Left lobe of liver (tissue), 2 donors: ENCODE measurements around the gene KDM4C. TPM values are rescaled to one million over a fixed set of nuclear protein-coding genes. Genes with fewer than 3 reads are reported as not detected.
"Not testable (repeated sequence)": the region's sequence is repeated elsewhere in the genome, so short reads cannot be mapped to it uniquely, and the experiment has no call there.

Source experiments
- ATAC-seq: fragments of 200-7000 bp; cut with Tn5 transposase; one replicate; pipeline ENCODE4 v1.9.1; 2020; ENCODE audit warnings: mild to moderate bottlenecking, moderate library complexity
- DNase-seq: peaks from one replicate; pipeline ENCODE4 v3.0.0-alpha.2; 2020; ENCODE audit warnings: low spot score
- total RNA-seq: library from RNA; stranded (reverse); gene quantifications from one replicate; pipeline ENCODE4 v1.2.1, GENCODE V29; 2021
- donor health status: DM: no; HTN: no; CAD: no; lungs with moderate emphysema.
- donor health status: DM: no; HTN: yes; CAD: no.

Gene KDM4C
- total RNA-seq, 1 donor from 2014 or later, result 15.8 TPM

DNA sequence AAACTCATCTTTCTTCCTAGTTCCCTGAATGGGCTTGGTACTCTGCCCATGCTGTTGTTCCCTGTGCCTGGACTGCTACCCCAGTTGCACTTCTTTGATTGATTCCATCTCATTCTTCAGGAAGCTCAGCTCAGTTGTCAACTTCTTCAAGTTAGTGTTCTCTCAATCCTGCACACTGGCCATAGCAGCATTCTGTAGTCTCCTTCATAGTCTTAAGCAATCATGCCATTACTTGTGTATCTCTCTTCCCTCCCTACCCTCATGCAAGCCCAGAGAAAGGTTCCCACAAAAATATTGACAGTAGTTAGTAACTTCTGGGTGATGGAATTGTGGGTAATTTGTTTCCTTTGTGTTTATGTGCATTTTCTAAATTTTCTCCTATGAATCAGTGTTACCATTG, 5.5 kb downstream of the KDM4C start:
- DNase-seq (no peak), ATAC-seq (no peak)

- no peak for DNase-seq
- no peak for ATAC-seq
Measured at GRCh38 chr9:6764011-6764410, 6.2 kb downstream of the KDM4C start.

GRCh38 chr9:6764523-6764922, 6.8 kb downstream of the KDM4C start:
- DNase-seq, result no peak

DNA sequence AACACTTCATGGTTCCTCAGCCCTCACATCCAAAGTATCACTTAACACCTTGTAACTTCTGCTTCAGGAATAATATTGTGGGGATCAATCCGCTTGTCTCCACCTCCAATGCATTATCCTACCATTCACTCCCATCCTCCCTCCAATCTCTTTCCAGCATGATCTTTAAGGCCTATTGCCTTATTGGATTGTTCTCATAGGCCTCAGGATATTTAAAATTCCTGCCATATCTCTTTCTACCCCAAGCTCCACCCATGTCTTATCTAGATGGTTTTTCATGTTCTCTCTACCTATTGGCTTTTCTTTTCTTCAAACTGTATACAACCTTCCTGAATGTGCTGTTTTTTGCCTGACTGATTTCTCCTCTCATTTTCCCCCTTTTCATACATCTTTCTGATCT, 7.2 kb downstream of the KDM4C start:
- ATAC-seq, result no peak

More at GRCh38 chr9:6764523-6764922, 6.8 kb downstream of the KDM4C start:
- no peak for ATAC-seq

GRCh38 chr9:6765396-6765795, 7.6 kb downstream of the KDM4C start:
- ATAC-seq (no peak), DNase-seq (no peak)

More for the DNA sequence above, 7.2 kb downstream of the KDM4C start:
- no peak for DNase-seq

- ATAC-seq (peak; percentile 21), DNase-seq (no peak)
Measured at GRCh38 chr9:6766606-6767005, 8.8 kb downstream of the KDM4C start.

DNA sequence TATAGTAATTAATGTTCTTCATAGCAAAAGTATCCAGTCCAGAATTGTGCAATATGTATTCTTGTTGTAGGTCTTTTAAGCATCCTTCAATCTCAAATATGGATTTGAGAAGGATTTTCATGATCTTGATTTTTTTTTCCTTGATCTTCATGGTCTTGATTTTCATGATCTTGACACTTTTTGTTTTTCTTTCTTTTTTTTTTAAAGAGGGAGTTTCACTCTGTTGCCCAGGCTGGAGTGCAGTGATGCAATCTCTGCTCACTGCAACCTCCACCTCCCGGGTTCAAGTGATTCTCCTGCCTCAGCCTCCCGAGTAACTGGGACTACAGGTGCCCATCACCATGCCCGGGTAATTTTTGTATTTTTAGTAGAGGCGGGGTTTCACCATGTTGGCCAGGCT, 10.8 kb downstream of the KDM4C start:
- not testable (repeated sequence) for DNase-seq, ATAC-seq

DNA sequence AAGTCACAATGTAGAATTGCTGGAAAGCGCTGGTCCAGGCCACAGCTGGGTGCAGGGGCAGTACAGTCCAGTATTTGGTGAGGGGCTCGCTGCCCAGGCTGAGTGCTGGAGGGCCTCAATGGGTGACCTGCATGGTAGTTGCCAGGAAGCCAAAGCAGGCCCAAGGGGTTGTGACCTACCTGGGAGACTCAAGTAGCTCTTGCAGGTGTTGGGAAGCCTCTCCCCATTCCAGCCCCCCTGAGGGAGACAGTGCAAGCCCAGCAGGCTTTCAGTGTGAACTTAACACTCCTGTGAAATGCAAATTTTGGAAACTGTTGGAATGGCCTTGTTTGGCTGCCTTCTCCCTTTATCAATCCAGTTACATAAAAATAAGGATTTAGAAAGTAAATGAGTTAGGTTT, 13.9 kb downstream of the KDM4C start:
- no peak for DNase-seq
- peak; percentile 19 for ATAC-seq

GRCh38 chr9:6777213-6777902, 19.6 kb downstream of the KDM4C start:
- DNase-seq (no peak), ATAC-seq (no peak)

DNA sequence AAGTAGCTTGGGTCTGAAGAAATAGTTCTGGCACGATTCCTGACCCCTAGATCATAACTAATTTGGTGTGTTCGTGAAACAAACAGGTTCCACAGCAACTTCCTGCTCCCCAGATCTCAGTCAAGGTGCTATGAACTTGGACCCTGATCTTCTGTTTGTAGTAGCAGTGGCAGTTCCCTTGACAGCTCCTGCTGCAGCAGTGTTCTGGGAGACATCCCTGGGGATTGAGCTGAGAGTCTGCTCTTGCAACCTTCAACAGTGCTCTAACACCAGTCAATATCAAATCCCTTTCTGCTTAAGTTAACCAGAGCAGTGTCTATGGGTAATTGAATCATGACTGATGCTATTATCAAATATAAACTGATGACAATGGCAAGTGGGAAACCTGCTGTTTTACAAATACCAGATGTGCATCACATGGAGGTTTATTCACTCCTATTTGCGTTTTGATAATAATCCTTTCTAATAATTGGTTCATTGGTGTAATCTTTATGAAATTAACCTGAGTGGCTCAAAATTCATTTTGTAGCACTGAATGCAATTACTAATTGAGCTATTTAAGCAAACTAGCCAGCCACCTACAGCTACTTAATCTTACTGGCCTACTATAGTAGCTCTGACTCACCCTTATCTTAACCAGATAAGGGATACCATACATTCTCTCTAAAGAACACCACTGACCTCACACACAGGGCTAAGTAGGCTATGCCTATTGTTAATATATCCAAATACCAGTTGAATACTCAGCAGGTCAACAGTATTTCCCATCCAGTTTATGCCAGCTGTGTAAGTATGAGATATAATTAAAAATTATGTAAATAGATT, 21.9 kb downstream of the KDM4C start:
- ATAC-seq (peak; percentile 48), DNase-seq (no peak)

DNA sequence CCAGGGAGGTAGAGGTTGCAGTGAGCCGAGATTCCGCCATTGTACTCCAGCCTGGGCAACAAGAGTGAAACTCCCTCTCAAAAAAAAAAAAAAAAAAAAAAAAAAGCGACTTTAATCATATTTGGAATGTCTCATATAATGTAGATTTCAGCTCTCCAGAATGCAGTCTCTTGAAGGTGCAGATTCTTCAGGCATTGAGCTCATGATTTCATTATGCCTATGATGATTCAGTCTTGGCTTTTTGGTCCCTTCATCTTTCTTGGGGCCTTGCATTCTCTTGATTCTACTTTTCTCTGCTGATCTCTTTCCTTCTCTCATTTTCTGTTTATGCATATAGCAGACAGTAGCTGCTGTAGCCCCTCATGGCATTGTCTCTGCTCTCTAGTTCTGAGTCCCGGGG, 22.9 kb downstream of the KDM4C start:
- DNase-seq, result no peak
- no peak for ATAC-seq

DNA sequence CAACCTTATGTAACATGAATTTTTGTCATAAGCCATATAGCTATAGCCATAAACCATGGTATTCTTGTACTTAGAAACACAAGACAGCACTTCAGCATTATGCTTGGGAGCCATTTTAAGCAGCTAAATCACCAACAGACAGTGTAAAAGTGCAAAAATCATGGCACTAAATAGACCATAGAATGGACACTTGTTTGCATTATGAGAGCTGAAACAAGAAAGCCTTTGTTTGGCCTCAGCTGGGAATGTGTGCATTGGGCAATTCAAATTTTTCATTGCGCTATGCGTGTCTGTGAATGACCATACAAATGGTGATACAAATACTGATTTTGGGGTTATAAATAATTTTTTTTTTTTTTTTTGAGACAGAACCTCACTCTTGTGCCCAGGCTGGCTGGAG, 23.7 kb downstream of the KDM4C start:
- no peak for DNase-seq

DNA sequence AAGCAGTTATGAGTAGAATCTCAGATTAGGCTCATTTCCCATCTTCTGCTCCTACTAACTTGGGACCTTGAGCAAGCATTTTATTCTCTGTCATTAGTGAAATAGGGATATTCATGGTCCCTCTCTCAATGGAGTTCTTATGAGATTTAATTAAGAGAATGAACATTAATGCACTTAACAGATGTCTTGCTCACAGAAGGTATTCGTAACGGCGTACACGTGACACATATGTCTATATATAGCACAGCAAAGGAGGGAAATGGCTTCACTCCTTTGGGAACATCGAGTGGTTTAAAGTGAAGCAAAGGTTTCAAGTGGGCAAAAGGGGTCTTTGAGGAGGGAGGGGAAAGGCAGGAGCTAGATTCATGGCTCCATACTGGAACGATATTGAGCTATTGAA, 24.6 kb downstream of the KDM4C start:
- no peak for DNase-seq
- no peak for ATAC-seq

More for the DNA sequence above, 23.7 kb downstream of the KDM4C start:
- no peak for ATAC-seq

DNA sequence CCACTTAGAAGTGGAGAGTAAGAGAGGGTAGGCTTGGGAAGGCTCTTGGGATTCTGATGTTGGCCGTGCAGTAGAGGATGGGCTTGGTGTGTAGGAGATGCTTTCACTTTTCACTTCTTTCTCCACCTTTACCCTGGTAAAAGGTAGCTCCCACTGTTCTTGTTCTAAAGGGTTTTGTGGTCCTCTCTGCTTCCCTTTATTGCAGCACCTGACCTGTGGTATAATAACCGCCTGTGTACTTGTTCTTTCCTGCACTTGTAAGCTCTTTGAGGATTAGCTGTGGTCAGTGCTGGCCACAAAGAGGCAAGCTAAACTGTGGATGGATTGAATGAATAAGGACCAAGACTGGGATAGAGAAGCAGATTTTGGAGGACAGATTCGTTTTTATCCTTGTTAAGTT, 25.2 kb downstream of the KDM4C start:
- no peak for ATAC-seq
- DNase-seq, result no peak

- no peak for DNase-seq
- ATAC-seq, result no peak
Measured at GRCh38 chr9:6783753-6784152, 26.0 kb downstream of the KDM4C start.

DNA sequence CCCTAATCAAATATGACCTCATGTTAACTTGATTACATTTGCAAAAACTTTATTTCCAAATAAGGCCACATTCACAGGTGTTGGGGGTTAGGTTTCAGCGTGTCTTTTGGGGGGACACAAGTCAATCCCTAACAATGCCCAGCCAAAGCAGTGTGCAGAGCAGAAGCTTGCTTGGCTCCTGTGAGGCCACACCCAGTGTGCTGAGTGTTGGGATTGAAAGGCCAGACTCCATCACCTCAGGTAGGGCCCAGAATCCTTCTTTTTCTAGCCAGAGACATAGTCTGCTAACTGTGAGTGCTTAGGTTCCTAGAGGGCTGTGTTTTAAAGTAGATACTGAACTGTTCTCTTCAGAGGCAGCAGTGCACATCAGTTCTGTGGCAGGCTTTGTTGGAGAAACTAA, 27.9 kb downstream of the KDM4C start:
- DNase-seq, result no peak
- peak; percentile 19 for ATAC-seq

DNA sequence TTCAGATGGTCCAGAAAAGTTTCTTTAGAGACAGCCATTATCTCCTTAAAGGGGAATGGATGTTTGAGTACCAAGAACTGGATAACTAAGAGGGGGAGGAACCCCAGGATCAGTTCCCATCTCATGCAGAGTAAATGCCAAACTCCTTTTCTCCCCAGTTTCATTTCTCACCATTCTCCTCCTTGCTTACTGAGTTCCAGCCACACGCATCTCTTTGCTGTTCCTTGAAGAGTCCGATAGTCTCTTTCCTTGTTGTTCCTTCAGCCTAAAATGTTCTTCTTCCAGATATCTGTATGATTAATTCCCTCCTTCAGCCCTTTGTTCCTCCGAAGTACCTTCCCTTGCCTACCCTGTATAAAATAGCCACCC, 30.0 kb downstream of the KDM4C start:
- DNase-seq, result no peak
- no peak for ATAC-seq

- ATAC-seq, result peak; percentile 84
- DNase-seq, result no peak
Measured at GRCh38 chr9:6788162-6789016, 30.6 kb downstream of the KDM4C start.

- not testable (repeated sequence) for DNase-seq, ATAC-seq
Measured at GRCh38 chr9:6789017-6789338, 31.2 kb downstream of the KDM4C start.

DNA sequence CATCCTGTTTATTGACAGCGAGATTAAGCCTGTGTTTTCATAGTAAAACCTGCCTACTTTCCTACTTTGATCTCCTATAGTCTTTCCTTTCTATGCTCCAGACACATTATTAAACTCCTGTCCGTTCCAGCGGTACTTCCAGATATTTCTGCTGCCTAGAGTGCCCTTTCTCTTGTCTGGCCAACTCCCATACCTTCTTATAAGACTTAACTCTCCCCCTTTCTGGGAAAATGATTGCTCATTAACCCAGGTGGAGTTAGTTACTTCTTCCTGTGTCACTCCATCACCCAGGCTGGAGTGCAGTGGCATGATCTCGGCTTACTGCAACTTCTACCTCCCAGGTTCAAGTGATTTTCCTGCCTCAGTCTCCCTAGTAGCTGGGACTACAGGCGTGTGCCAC, 33.1 kb downstream of the KDM4C start:
- DNase-seq, result no peak

DNA sequence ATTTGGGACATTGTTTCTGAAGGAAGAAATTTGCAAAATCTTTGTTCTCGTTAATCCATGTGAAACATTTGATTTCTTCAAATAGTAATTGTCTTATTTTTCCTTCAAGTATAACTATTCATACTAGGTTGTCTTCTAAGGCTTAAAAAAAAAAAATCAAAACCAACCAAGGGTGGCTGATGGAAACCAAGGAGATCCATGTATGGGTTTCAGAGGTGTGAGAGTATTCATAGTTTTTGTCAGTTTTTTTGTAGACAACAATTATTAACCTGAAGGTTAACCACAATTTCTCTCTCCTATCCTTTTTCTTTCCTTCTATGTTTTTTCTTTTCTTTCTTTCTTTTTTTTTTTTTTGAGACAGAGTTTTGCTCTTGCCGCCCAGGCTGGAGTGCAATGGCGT, 35.4 kb downstream of the KDM4C start:
- ATAC-seq, result no peak
- no peak for DNase-seq

More for the DNA sequence above, 33.1 kb downstream of the KDM4C start:
- no peak for ATAC-seq

- no peak for DNase-seq
- ATAC-seq, result no peak
Measured at GRCh38 chr9:6794936-6795335, 37.2 kb downstream of the KDM4C start.
